Cardiac fibroblast (primary cell): ENCODE measurements around the gene KIF24.

ENCODE experiments used
- DNase-seq, 2 donors: peaks; one replicate each; pipeline versions ENCODE4 v3.0.0 to v3.0.0-alpha.2; 2010; ENCODE audit warnings: low read depth in 2 of 2
- H3K4me3 ChIP-seq, 2 donors: replicated peaks in 1 of 2; 1 replicate in 1 of 2; 2 replicates in 1 of 2; pipeline ENCODE4 v1.5.1; 2011; ENCODE audit warnings: low read depth in 2 of 2, low read length in 2 of 2, mild to moderate bottlenecking in 2 of 2, moderate library complexity in 1 of 2
- TF ChIP-seq, protein P1 (sequence below): IDR thresholded peaks from one replicate; pipeline ENCODE4 v1.5.1; 2011; ENCODE audit warnings: low read depth, mild to moderate bottlenecking, low read length, inconsistent platforms

Gene KIF24

GRCh38 chr9:34374905-34375552 is 46.0 kb upstream of the KIF24 start:
- no peak for DNase-seq
- no peak overlapping the region for H3K4me3 ChIP-seq
- TF ChIP-seq, protein P1, sequence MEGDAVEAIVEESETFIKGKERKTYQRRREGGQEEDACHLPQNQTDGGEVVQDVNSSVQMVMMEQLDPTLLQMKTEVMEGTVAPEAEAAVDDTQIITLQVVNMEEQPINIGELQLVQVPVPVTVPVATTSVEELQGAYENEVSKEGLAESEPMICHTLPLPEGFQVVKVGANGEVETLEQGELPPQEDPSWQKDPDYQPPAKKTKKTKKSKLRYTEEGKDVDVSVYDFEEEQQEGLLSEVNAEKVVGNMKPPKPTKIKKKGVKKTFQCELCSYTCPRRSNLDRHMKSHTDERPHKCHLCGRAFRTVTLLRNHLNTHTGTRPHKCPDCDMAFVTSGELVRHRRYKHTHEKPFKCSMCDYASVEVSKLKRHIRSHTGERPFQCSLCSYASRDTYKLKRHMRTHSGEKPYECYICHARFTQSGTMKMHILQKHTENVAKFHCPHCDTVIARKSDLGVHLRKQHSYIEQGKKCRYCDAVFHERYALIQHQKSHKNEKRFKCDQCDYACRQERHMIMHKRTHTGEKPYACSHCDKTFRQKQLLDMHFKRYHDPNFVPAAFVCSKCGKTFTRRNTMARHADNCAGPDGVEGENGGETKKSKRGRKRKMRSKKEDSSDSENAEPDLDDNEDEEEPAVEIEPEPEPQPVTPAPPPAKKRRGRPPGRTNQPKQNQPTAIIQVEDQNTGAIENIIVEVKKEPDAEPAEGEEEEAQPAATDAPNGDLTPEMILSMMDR, result no peak

DNA sequence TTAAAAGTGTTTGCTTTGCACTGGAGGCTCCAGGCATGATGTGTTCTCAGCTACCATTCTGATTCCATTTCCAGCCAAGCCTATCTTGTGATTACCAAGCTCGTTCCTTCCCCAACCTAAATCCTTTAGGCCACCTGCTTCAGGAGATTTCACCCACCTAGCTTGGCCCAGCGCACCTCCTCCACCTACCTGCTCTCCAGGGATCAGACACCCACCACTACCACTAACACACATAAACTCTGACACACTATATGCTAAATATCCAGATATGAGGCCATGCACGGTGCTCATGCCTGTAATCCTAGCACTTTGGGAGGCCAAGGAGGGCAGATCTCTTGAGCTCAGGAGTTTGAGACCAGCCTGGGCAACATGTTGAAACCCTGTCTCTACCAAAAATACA is 45.3 kb upstream of the KIF24 start:
- no peak for DNase-seq
- no peak overlapping the region for H3K4me3 ChIP-seq
- TF ChIP-seq, protein P1, result no peak

DNA sequence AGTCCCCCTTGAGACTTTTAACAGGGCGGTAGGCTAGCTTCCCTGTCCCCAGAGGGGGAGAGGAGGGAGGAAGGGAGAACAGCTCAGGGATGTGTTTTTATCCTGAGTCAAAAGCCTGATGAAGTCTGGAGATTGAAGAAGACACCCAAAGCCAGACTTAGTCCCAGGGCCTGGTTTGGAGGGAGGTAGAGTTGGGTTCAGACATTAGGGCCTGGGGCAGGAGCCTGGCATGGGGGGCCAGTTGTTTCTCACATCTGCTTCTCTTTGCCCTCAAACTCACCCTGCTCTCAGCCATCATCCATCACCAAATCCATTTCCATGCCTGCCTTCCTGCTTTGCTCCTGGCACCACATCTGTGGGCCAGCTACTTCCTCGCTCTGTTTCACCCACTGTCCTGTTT is 44.7 kb upstream of the KIF24 start:
- TF ChIP-seq, protein P1, result no peak
- DNase-seq, result no peak
- H3K4me3 ChIP-seq, result no peak overlapping the region

DNA sequence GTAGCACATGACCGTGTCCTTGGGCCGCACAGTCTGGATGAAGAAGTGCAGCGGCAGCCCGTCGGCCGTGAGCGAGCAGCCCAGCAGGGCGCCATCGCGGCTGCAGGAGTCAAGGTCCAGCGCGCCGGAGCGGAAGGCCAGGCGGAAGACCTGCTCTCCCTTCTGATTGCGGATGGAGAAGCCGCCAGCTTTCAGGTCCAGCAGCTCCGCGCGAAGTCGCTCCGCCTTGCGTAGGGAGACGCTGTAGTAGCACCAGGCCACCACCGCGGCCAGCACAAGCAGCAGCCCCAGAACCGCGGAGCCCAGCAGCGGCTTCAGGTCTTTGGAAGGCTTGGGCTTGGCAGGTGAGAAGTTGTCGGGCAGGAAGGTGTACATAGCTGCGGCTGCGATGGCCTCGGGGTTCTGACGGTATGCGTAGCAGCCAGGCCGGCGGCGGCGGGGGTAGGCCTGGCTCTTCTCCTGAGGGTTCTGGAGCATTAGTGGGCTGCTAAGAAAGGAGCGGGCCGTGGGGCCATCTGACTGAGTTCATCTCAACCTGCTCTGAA is 43.5 kb upstream of the KIF24 start:
- H3K4me3 ChIP-seq, result no peak overlapping the region
- no peak for DNase-seq
- TF ChIP-seq, protein P1, result no peak

GRCh38 chr9:34371886-34372466 is 42.9 kb upstream of the KIF24 start:
- no peak for DNase-seq
- TF ChIP-seq, protein P1, result no peak
- H3K4me3 ChIP-seq, result no peak overlapping the region

DNA sequence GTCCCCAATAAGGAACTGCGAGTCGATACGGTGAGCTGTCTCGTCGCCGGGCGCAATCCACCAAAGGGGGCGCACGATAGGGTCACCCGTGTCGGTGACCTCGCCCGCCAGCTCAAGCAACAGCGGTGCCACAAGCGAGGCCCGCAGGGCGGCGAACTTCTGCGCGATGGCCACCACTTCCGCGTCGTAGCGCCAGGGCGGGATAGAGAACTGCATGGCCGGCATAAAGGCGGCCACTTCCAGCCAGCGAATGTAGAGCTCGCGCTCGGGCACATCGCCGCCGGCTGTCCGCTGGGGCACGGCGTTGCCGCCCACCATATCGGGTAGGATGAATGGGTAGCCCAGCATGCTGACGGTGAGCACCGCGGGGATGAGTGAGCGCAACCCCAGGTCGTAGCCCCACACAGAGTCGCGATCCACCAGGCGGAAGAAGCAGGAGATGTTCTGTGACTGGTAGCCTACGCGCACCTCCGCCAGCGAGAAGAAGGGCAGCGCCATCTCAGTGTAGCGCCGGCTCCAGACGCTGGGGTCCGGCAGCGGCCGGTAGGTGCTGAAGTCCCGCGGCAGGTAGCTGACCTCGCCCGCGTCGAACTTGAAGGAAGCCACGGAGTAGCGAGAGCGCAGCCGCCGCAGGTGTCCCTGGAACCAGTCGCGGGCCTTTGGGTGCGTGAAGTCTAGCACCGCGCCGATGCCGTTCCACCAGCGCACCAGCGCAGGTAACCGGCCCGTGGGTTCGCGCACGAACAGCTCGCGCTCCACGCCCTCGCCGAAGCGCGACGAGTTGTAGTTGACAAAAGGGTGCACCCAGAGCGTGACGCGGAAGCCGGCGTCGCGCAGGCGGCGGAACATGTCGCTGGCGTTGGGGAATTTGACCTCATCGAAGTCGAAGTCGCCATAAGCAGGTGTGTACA is 42.2 kb upstream of the KIF24 start:
- no peak for DNase-seq
- TF ChIP-seq, protein P1, result no peak
- peak overlapping the region in 1 of 2 donors; percentile 25 for H3K4me3 ChIP-seq
